ENCODE measurements around the gene SMIM36.

Gene SMIM36

GRCh38 chr17:55480631-55481315, 30.5 kb downstream of the SMIM36 start:
- no peak for TF ChIP-seq CREB1 (IDR thresholded peaks at IDR 0.05; ENCODE audit: low read depth)
- no peak for TF ChIP-seq EGR1 (IDR thresholded peaks at IDR 0.05)
- no peak for TF ChIP-seq NFIC (IDR thresholded peaks at IDR 0.05)
- no peak for TF ChIP-seq YY1 (IDR thresholded peaks at IDR 0.05; ENCODE audit: low read depth)
- no peak for TF ChIP-seq TEAD4 (IDR thresholded peaks at IDR 0.05)
- TF ChIP-seq ZBTB7A (IDR thresholded peaks at IDR 0.05; ENCODE audit: low read depth), result no peak
- TF ChIP-seq TCF12 (IDR thresholded peaks at IDR 0.05; ENCODE audit: low read depth), result no peak
- no peak for TF ChIP-seq TAF1 (IDR thresholded peaks at IDR 0.05; ENCODE audit: low read depth)
- TF ChIP-seq RAD21 (IDR thresholded peaks at IDR 0.05; ENCODE audit: low read depth), result no peak
- no peak for TF ChIP-seq FOXM1 (IDR thresholded peaks at IDR 0.05; ENCODE audit: borderline replicate concordance, low read depth)
- TF ChIP-seq MAX (IDR thresholded peaks at IDR 0.05), result no peak
- no peak for TF ChIP-seq USF1 (IDR thresholded peaks at IDR 0.05)
- no peak for TF ChIP-seq EP300 (IDR thresholded peaks at IDR 0.05; ENCODE audit: borderline replicate concordance)
- TF ChIP-seq CEBPB (IDR thresholded peaks at IDR 0.05), result no peak
- TF ChIP-seq REST (IDR thresholded peaks at IDR 0.05; ENCODE audit: low read depth), result no peak

- TF ChIP-seq NFIC (IDR thresholded peaks at IDR 0.05) (no peak), YY1 (IDR thresholded peaks at IDR 0.05; ENCODE audit: low read depth) (no peak), TCF12 (IDR thresholded peaks at IDR 0.05; ENCODE audit: low read depth) (no peak), EGR1 (IDR thresholded peaks at IDR 0.05) (no peak), USF1 (IDR thresholded peaks at IDR 0.05) (no peak), TAF1 (IDR thresholded peaks at IDR 0.05; ENCODE audit: low read depth) (no peak), TEAD4 (IDR thresholded peaks at IDR 0.05) (no peak)
Measured at GRCh38 chr17:55479903-55480302, 31.3 kb downstream of the SMIM36 start.

GRCh38 chr17:55478971-55479370, 32.3 kb downstream of the SMIM36 start:
- TF ChIP-seq CEBPB (IDR thresholded peaks at IDR 0.05) (no peak), TCF12 (IDR thresholded peaks at IDR 0.05; ENCODE audit: low read depth) (no peak), REST (IDR thresholded peaks at IDR 0.05; ENCODE audit: low read depth) (no peak), ZBTB7A (IDR thresholded peaks at IDR 0.05; ENCODE audit: low read depth) (no peak), TAF1 (IDR thresholded peaks at IDR 0.05; ENCODE audit: low read depth) (no peak), USF1 (IDR thresholded peaks at IDR 0.05) (no peak), EP300 (IDR thresholded peaks at IDR 0.05; ENCODE audit: borderline replicate concordance) (no peak), NFIC (IDR thresholded peaks at IDR 0.05) (no peak), MAX (IDR thresholded peaks at IDR 0.05) (no peak), TEAD4 (IDR thresholded peaks at IDR 0.05) (no peak), EGR1 (IDR thresholded peaks at IDR 0.05) (no peak), CREB1 (IDR thresholded peaks at IDR 0.05; ENCODE audit: low read depth) (no peak), YY1 (IDR thresholded peaks at IDR 0.05; ENCODE audit: low read depth) (no peak), FOXM1 (IDR thresholded peaks at IDR 0.05; ENCODE audit: borderline replicate concordance, low read depth) (no peak), RAD21 (IDR thresholded peaks at IDR 0.05; ENCODE audit: low read depth) (no peak)

GRCh38 chr17:55466671-55467070, 44.6 kb downstream of the SMIM36 start:
- TF ChIP-seq EGR1 (IDR thresholded peaks at IDR 0.05), result no peak
- no peak for TF ChIP-seq TEAD4 (IDR thresholded peaks at IDR 0.05)
- no peak for TF ChIP-seq REST (IDR thresholded peaks at IDR 0.05; ENCODE audit: low read depth)
- no peak for TF ChIP-seq YY1 (IDR thresholded peaks at IDR 0.05; ENCODE audit: low read depth)
- TF ChIP-seq RAD21 (IDR thresholded peaks at IDR 0.05; ENCODE audit: low read depth), result no peak
- TF ChIP-seq EP300 (IDR thresholded peaks at IDR 0.05; ENCODE audit: borderline replicate concordance), result no peak
- no peak for TF ChIP-seq NFIC (IDR thresholded peaks at IDR 0.05)
- no peak for TF ChIP-seq TAF1 (IDR thresholded peaks at IDR 0.05; ENCODE audit: low read depth)
- TF ChIP-seq MAX (IDR thresholded peaks at IDR 0.05), result no peak
- TF ChIP-seq TCF12 (IDR thresholded peaks at IDR 0.05; ENCODE audit: low read depth), result no peak
- TF ChIP-seq CREB1 (IDR thresholded peaks at IDR 0.05; ENCODE audit: low read depth), result no peak
- no peak for TF ChIP-seq FOXM1 (IDR thresholded peaks at IDR 0.05; ENCODE audit: borderline replicate concordance, low read depth)
- TF ChIP-seq CEBPB (IDR thresholded peaks at IDR 0.05), result no peak
- TF ChIP-seq USF1 (IDR thresholded peaks at IDR 0.05), result no peak
- no peak for TF ChIP-seq ZBTB7A (IDR thresholded peaks at IDR 0.05; ENCODE audit: low read depth)
